Measurements from ENCODE around the gene FMN1. TPM values are rescaled to one million over a fixed set of nuclear protein-coding genes. Genes with fewer than 3 reads are reported as not detected.

The FMN1 gene
- total and polyA plus RNA-seq, 2 of the 8 experiments (the other 6 are each of a cell fraction or from before 2014, with no cell fraction given) = 0.27 to 3.7 TPM

- 91% methylated on average over 2 of the region's 2 CpGs; no CpG with 5 or more reads in 1 of the 2 experiments for WGBS, 2 experiments (ENCODE audit: extremely low coverage in 1 of 2, insufficient coverage in 1 of 2, insufficient read length in 1 of 2, insufficient replicate concordance in 2 of 2, low coverage in 1 of 2, low lambda C conversion rate in 2 of 2, missing lambda C conversion rate in 1 of 2)
- Histone ChIP-seq H3K4me2 (ENCODE audit: insufficient read depth in 1 of 2, low read depth in 2 of 2, low read length in 2 of 2) (no peak overlapping the region), H3K4me3 (ENCODE audit: extremely low read depth in 1 of 4, insufficient read depth in 2 of 4, low read depth in 3 of 4, low read length in 4 of 4) (no peak overlapping the region), H3K23ac (ENCODE audit: insufficient read length) (no peak overlapping the region), H3K27me3 (replicated peaks in 1 of 4; ENCODE audit: control insufficient read depth in 3 of 4, extremely low read depth in 1 of 4, insufficient read depth in 3 of 4, low read length in 3 of 4) (no peaks in the 10 kb centered on the region), H4K20me1 (replicated peaks in 1 of 2; ENCODE audit: control insufficient read depth in 1 of 2, insufficient read depth in 2 of 2, low read length in 2 of 2) (no peaks in the 10 kb centered on the region), H2BK12ac (ENCODE audit: low read depth, low read length) (no peak overlapping the region), H2BK5ac (ENCODE audit: low read depth, low read length) (no peak overlapping the region), H3K9me3 (ENCODE audit: insufficient read depth in 2 of 2, low read depth in 1 of 2, low read length in 1 of 2) (no peaks in the 10 kb centered on the region), H4K91ac (replicated peaks; ENCODE audit: insufficient read length, low read length) (no peak overlapping the region), H3K14ac (ENCODE audit: insufficient read length) (no peak overlapping the region), H3K4ac (replicated peaks; ENCODE audit: insufficient read length, low read depth, low read length) (no peak overlapping the region), H3K18ac (ENCODE audit: extremely low read depth, low read length) (no peak overlapping the region), H2AK5ac (ENCODE audit: low read depth, low read length) (no peak overlapping the region), H3K79me1 (ENCODE audit: low read depth, low read length) (no peaks in the 10 kb centered on the region), H2AFZ (ENCODE audit: low read length) (no peak overlapping the region), H3K36me3 (ENCODE audit: control insufficient read depth in 2 of 4, insufficient read depth in 4 of 4, low read length in 3 of 4) (no peaks in the 10 kb centered on the region; a peak in 1 of 8 replicates), H3K4me1 (replicated peaks in 1 of 4; ENCODE audit: control insufficient read depth in 3 of 4, insufficient read depth in 4 of 4, low read length in 3 of 4) (no peaks in the 10 kb centered on the region), H3K23me2 (ENCODE audit: low read depth, low read length) (no peaks in the 10 kb centered on the region), H2BK120ac (replicated peaks; ENCODE audit: low read depth, low read length) (no peak overlapping the region), H3K27ac (ENCODE audit: low read depth, low read length) (no peak overlapping the region), H2BK15ac (ENCODE audit: low read length) (no peak overlapping the region), H2BK20ac (ENCODE audit: low read length) (no peak overlapping the region), H4K5ac (ENCODE audit: insufficient read length, low read depth, low read length) (no peak overlapping the region), H3K79me2 (ENCODE audit: control insufficient read depth in 1 of 2, insufficient read depth in 2 of 2, low read length in 2 of 2) (no peaks in the 10 kb centered on the region), H4K8ac (ENCODE audit: extremely low read depth, insufficient read depth, low read length) (no peak overlapping the region), H3K9ac (replicated peaks in 1 of 4; ENCODE audit: extremely low read depth in 1 of 4, low read depth in 3 of 4, low read length in 3 of 4) (no peak overlapping the region), H3K56ac (replicated peaks; ENCODE audit: insufficient read length, low read depth, low read length) (no peak overlapping the region)
- POLR2A ChIA-PET (ENCODE audit: partially characterized antibody) = interaction anchor here (0.6 kb wide), 1 partner anchor 9 kb away, joined by 3 read pairs; no protein-coding TSS in a partner anchor
- no peak for FAIRE-seq
- CTCF ChIA-PET (ENCODE audit: partially characterized antibody) = interaction anchor here (0.6 to 1.6 kb wide), 4 partner anchors 9 to 26 kb away, joined by 3 to 6 read pairs (median 3); partner anchors contain the start of gene FMN1
- no peak for DNase-seq (ENCODE audit: low read depth in 1 of 2, low spot score in 2 of 2)
- no peak for TF ChIP-seq RAD21 (IDR thresholded peaks at IDR 0.05 in 1 of 2, conservative IDR thresholded peaks at IDR 0.05 in 1 of 2; ENCODE audit: low read depth in 2 of 2, low read length in 2 of 2)
- no peak for TF ChIP-seq CTBP2 (IDR thresholded peaks at IDR 0.05; ENCODE audit: borderline replicate concordance, insufficient read depth, insufficient read length, low read length)
- no peak for TF ChIP-seq SP4 (IDR thresholded peaks at IDR 0.05; ENCODE audit: low read length)
- no peak for TF ChIP-seq TAF7 (optimal IDR thresholded peaks at IDR 0.05; ENCODE audit: borderline replicate concordance, low read depth, low read length)
- no peak for TF ChIP-seq BCL11A (IDR thresholded peaks at IDR 0.05; ENCODE audit: low read depth in 2 of 2, low read length in 2 of 2)
- TF ChIP-seq NANOG (IDR thresholded peaks at IDR 0.05; ENCODE audit: insufficient read depth, low read depth, low read length, poor library complexity, severe bottlenecking) = no peak
- TF ChIP-seq FOSL1 (IDR thresholded peaks at IDR 0.05; ENCODE audit: insufficient read depth, low read depth, low read length) = no peak
- TF ChIP-seq JUN (IDR thresholded peaks at IDR 0.05; ENCODE audit: low read depth, low read length) = no peak
- TF ChIP-seq JUND (IDR thresholded peaks at IDR 0.05; ENCODE audit: low read length) = no peak
- no peak for TF ChIP-seq ATF3 (IDR thresholded peaks at IDR 0.05; ENCODE audit: insufficient read depth, low read depth, low read length)
These were observed 15.3 kb upstream of the FMN1 start for GRCh38 chr15:33209575-33210481.
